Measurements from ENCODE around the gene SRRM3.

DNA sequence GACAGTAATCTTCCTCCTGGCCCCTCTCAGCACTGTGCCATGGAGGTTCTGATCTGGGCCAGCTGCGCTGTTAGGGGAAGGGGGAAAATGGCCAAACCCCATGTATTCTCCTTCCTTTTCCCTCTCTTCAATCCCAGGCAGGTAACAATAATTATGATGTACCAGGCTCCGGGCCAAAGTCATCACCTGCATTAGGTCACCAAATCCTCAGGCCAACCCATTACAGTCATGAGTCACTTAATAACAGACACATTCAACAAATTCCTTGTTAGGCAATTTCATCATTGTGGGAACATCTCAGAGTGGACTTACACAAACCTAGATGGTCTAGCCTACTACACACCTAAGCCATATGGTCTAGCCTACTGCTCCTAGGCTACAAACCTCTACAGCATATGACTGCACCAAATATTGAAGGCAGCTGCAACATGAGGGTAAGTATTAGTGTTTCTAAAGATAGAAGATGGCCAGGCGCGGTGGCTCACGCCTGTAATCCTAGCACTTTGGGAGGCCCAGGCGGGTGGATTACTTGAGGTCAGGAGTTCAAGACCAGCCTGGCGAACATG is 98.6 kb downstream of the SRRM3 start:
- TF ChIP-seq, protein P1, sequence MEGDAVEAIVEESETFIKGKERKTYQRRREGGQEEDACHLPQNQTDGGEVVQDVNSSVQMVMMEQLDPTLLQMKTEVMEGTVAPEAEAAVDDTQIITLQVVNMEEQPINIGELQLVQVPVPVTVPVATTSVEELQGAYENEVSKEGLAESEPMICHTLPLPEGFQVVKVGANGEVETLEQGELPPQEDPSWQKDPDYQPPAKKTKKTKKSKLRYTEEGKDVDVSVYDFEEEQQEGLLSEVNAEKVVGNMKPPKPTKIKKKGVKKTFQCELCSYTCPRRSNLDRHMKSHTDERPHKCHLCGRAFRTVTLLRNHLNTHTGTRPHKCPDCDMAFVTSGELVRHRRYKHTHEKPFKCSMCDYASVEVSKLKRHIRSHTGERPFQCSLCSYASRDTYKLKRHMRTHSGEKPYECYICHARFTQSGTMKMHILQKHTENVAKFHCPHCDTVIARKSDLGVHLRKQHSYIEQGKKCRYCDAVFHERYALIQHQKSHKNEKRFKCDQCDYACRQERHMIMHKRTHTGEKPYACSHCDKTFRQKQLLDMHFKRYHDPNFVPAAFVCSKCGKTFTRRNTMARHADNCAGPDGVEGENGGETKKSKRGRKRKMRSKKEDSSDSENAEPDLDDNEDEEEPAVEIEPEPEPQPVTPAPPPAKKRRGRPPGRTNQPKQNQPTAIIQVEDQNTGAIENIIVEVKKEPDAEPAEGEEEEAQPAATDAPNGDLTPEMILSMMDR (conservative IDR thresholded peaks at IDR 0.05; ENCODE audit: low read length), result no peak
- no peak for TF ChIP-seq EZH2phosphoT487 (IDR thresholded peaks at IDR 0.05; ENCODE audit: borderline replicate concordance, low read depth, low read length)
